ENCODE measurements around the gene TSC22D1.
"Not testable (repeated sequence)": the region's sequence is repeated elsewhere in the genome, so short reads cannot be mapped to it uniquely, and the experiment has no call there.

The TSC22D1 gene

DNA sequence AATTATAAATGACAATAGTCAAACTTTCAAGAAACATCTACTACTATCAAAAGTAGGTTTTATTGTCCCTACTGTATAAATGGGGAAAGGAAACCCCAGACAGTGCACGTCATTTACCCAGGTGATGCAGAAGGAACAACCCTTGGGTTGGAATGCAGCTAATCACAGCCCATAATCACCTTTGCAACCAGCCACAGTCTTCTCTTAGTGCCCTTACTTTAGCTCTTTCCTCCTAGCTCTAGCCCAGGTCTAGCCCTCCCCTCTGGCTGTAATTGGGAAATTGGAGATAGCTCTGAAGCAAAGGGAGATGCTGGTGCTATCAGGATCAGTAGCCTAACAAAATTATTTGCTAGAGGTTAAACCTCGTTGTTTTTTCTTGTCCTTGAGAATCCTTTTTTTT lies 25.5 kb upstream of the TSC22D1 start:
- Histone ChIP-seq H3K4me1 (ENCODE audit: low read length) (no peaks in the 10 kb centered on the region), H3F3A (ENCODE audit: insufficient read depth, low read length) (no peaks in the 10 kb centered on the region), H3K36me3 (replicated peaks; ENCODE audit: insufficient read depth, low read length) (no peaks in the 10 kb centered on the region), H3K79me2 (ENCODE audit: low read length) (no peaks in the 10 kb centered on the region), H3K27me3 (replicated peaks; ENCODE audit: insufficient read depth, low read length) (no peaks in the 10 kb centered on the region), H3K9ac (ENCODE audit: low read length) (no peak overlapping the region), H3K4me3 (ENCODE audit: low read length) (no peak overlapping the region), H3K27ac (ENCODE audit: low read length) (no peak overlapping the region), H2AFZ (ENCODE audit: low read length) (no peak overlapping the region), H4K20me1 (ENCODE audit: insufficient read depth, low read length) (no peaks in the 10 kb centered on the region), H3K9me3 (replicated peaks; ENCODE audit: insufficient read depth, low read length) (no peaks in the 10 kb centered on the region), H3K4me2 (ENCODE audit: low read depth, low read length) (no peak overlapping the region), H3K9me2 (replicated peaks; ENCODE audit: insufficient read depth, low read length) (no peaks in the 10 kb centered on the region)
- DNase-seq, result no peak
- TF ChIP-seq CTCF (IDR thresholded peaks at IDR 0.05; ENCODE audit: low read length), result no peak
- TF ChIP-seq EZH2phosphoT487 (IDR thresholded peaks at IDR 0.05; ENCODE audit: low read length), result no peak
- TF ChIP-seq EZH2 (optimal IDR thresholded peaks at IDR 0.05; ENCODE audit: low read depth, low read length), result no peak

GRCh38 chr13:44593861-44594592 lies 17.9 kb upstream of the TSC22D1 start:
- not testable (repeated sequence) for H3K79me2 ChIP-seq (ENCODE audit: low read length); DNase-seq; H3K27me3 ChIP-seq (replicated peaks; ENCODE audit: insufficient read depth, low read length)

GRCh38 chr13:44592216-44592847 lies 16.2 kb upstream of the TSC22D1 start:
- Histone ChIP-seq H2AFZ (ENCODE audit: low read length) (no peak overlapping the region), H3K79me2 (ENCODE audit: low read length) (no peaks in the 10 kb centered on the region), H3F3A (ENCODE audit: insufficient read depth, low read length) (no peaks in the 10 kb centered on the region), H3K4me1 (ENCODE audit: low read length) (no peaks in the 10 kb centered on the region), H3K27me3 (replicated peaks; ENCODE audit: insufficient read depth, low read length) (no peaks in the 10 kb centered on the region), H3K4me3 (ENCODE audit: low read length) (no peak overlapping the region), H3K9ac (ENCODE audit: low read length) (no peak overlapping the region), H4K20me1 (ENCODE audit: insufficient read depth, low read length) (no peaks in the 10 kb centered on the region), H3K27ac (ENCODE audit: low read length) (no peak overlapping the region), H3K9me3 (replicated peaks; ENCODE audit: insufficient read depth, low read length) (no peaks in the 10 kb centered on the region), H3K4me2 (ENCODE audit: low read depth, low read length) (no peak overlapping the region), H3K36me3 (replicated peaks; ENCODE audit: insufficient read depth, low read length) (no peaks in the 10 kb centered on the region), H3K9me2 (replicated peaks; ENCODE audit: insufficient read depth, low read length) (no peaks in the 10 kb centered on the region)
- TF ChIP-seq EZH2 (optimal IDR thresholded peaks at IDR 0.05; ENCODE audit: low read depth, low read length), result no peak
- TF ChIP-seq CTCF (IDR thresholded peaks at IDR 0.05; ENCODE audit: low read length), result no peak
- no peak for TF ChIP-seq EZH2phosphoT487 (IDR thresholded peaks at IDR 0.05; ENCODE audit: low read length)
- DNase-seq, result no peak

More at GRCh38 chr13:44593861-44594592, 17.9 kb upstream of the TSC22D1 start:
- not testable (repeated sequence) for H3K9me3 ChIP-seq (replicated peaks; ENCODE audit: insufficient read depth, low read length); H3F3A ChIP-seq (ENCODE audit: insufficient read depth, low read length); H3K9ac ChIP-seq (ENCODE audit: low read length); H4K20me1 ChIP-seq (ENCODE audit: insufficient read depth, low read length); H2AFZ ChIP-seq (ENCODE audit: low read length); H3K36me3 ChIP-seq (replicated peaks; ENCODE audit: insufficient read depth, low read length); H3K4me2 ChIP-seq (ENCODE audit: low read depth, low read length); H3K4me1 ChIP-seq (ENCODE audit: low read length); H3K4me3 ChIP-seq (ENCODE audit: low read length); H3K9me2 ChIP-seq (replicated peaks; ENCODE audit: insufficient read depth, low read length); H3K27ac ChIP-seq (ENCODE audit: low read length)

- Histone ChIP-seq H3K9ac (ENCODE audit: low read length) (no peak overlapping the region), H4K20me1 (ENCODE audit: insufficient read depth, low read length) (no peaks in the 10 kb centered on the region), H3K27me3 (replicated peaks; ENCODE audit: insufficient read depth, low read length) (no peaks in the 10 kb centered on the region), H3K4me1 (ENCODE audit: low read length) (no peaks in the 10 kb centered on the region), H3K4me3 (ENCODE audit: low read length) (no peak overlapping the region), H3K79me2 (ENCODE audit: low read length) (no peaks in the 10 kb centered on the region), H3F3A (ENCODE audit: insufficient read depth, low read length) (no peaks in the 10 kb centered on the region), H3K9me3 (replicated peaks; ENCODE audit: insufficient read depth, low read length) (no peaks in the 10 kb centered on the region), H3K36me3 (replicated peaks; ENCODE audit: insufficient read depth, low read length) (no peaks in the 10 kb centered on the region), H3K9me2 (replicated peaks; ENCODE audit: insufficient read depth, low read length) (no peaks in the 10 kb centered on the region), H2AFZ (ENCODE audit: low read length) (no peak overlapping the region), H3K27ac (ENCODE audit: low read length) (no peak overlapping the region), H3K4me2 (ENCODE audit: low read depth, low read length) (no peak overlapping the region)
- no peak for DNase-seq
- TF ChIP-seq EZH2phosphoT487 (IDR thresholded peaks at IDR 0.05; ENCODE audit: low read length) (no peak), EZH2 (optimal IDR thresholded peaks at IDR 0.05; ENCODE audit: low read depth, low read length) (no peak), CTCF (IDR thresholded peaks at IDR 0.05; ENCODE audit: low read length) (no peak)
Observed at GRCh38 chr13:44591316-44591715, 15.2 kb upstream of the TSC22D1 start.

Data from MM.1S (cell line).